Measurements from ENCODE around the gene GALNTL6.

GRCh38 chr4:172147687-172148086 is 334.5 kb downstream of the GALNTL6 start:
- TF ChIP-seq CTCF (conservative IDR thresholded peaks at IDR 0.05) (no peak), EZH2 (IDR thresholded peaks at IDR 0.05; ENCODE audit: low read depth) (no peak)
